A673 (cell line): ENCODE data around the gene ODC1. TPM values are rescaled to one million over a fixed set of nuclear protein-coding genes. Genes with fewer than 3 reads are reported as not detected.

Experiments used
- BruUV-seq: library from RNA; stranded (reverse); fragments of 400-500 nt; replicated peaks from 2 replicates; lab custom pipeline; 2021; lab: Mats Ljungman, UMichigan
- CTCF ChIA-PET: fragments of 300-600 bp; sonication (Branson Sonifier 250); formaldehyde crosslinking; loops from one replicate; lab custom pipeline; 2022; ENCODE audit warnings: antibody characterized with exemption; lab: Charles Lee
- POLR2A ChIA-PET: fragments of 300-600 bp; sonication (Branson Sonifier 250); formaldehyde crosslinking; loops from one replicate; lab custom pipeline; 2022; ENCODE audit warnings: antibody characterized with exemption; ENCODE audit not compliant: low non-redundant PET; lab: Charles Lee
- DNase-seq: peaks from one replicate; pipeline ENCODE4 v3.0.0-alpha.2; 2015; ENCODE audit warnings: low spot score
- H3K27ac ChIP-seq: fragments of 200-600 bp; sonication (generic); 2 replicates; pipeline ENCODE4 v1.5.1; 2016; ENCODE audit warnings: mixed run types, low read depth, mild to moderate bottlenecking, mixed read lengths, antibody characterized with exemption, low read length; ENCODE audit not compliant: poor library complexity, severe bottlenecking
- H3K27me3 ChIP-seq: fragments of 200-600 bp; sonication (generic); replicated peaks from 2 replicates; pipeline ENCODE4 v1.6.1; 2017; ENCODE audit warnings: mixed run types, low read depth, mild to moderate bottlenecking, mixed read lengths, antibody characterized with exemption, low read length; ENCODE audit not compliant: insufficient read depth, poor library complexity
- H3K36me3 ChIP-seq: fragments of 200-600 bp; sonication (generic); 2 replicates; pipeline ENCODE4 v1.6.1; 2016; ENCODE audit warnings: mixed run types, mild to moderate bottlenecking, mixed read lengths, antibody characterized with exemption, low read length; ENCODE audit not compliant: insufficient read depth, poor library complexity, severe bottlenecking
- H3K4me1 ChIP-seq: fragments of 200-600 bp; sonication (generic); 2 replicates; pipeline ENCODE4 v1.6.1; 2017; ENCODE audit warnings: mixed run types, mild to moderate bottlenecking, mixed read lengths, antibody characterized with exemption, low read length; ENCODE audit not compliant: insufficient read depth, poor library complexity, severe bottlenecking
- H3K4me3 ChIP-seq: fragments of 200-600 bp; sonication (generic); 2 replicates; pipeline ENCODE4 v1.5.1; 2016; ENCODE audit warnings: low read depth, mixed run types, mild to moderate bottlenecking, mixed read lengths, low read length; ENCODE audit not compliant: poor library complexity, severe bottlenecking
- H3K9me3 ChIP-seq: fragments of 200-600 bp; sonication (generic); 2 replicates; pipeline ENCODE4 v1.6.1; 2016; ENCODE audit warnings: mixed run types, low read depth, mild to moderate bottlenecking, mixed read lengths, antibody characterized with exemption, low read length; ENCODE audit not compliant: poor library complexity, severe bottlenecking
- CTCF ChIP-seq: fragments of 300-800, 200-600 bp; sonication (generic); conservative IDR thresholded peaks from 2 replicates; pipeline ENCODE4 v1.5.1; 2017; ENCODE audit warnings: low read depth, mild to moderate bottlenecking, antibody characterized with exemption, low read length, moderate library complexity, mixed read lengths
- EZH2 ChIP-seq: fragments of 200-600 bp; sonication (generic); IDR thresholded peaks from 2 replicates; pipeline ENCODE4 v1.6.1; 2017; ENCODE audit warnings: borderline replicate concordance, low read depth, mild to moderate bottlenecking, mixed read lengths, antibody characterized with exemption, low read length; ENCODE audit not compliant: poor library complexity, severe bottlenecking
- intact Hi-C: fragments of 100-400 bp; cut with micrococcal nuclease; formaldehyde crosslinking; loops from one replicate; pipeline ENCODE4 v1.10.0; 2022; ENCODE audit not compliant: unreplicated experiment
- total RNA-seq: library from RNA; stranded (reverse); gene quantifications from 2 replicates; pipeline ENCODE4 v1.2.3, GENCODE V29; 2021

Gene ODC1
- total RNA-seq, 1 experiment from 2014 or later: 269 TPM

GRCh38 chr2:10423400-10423774 lies 24.7 kb downstream of the ODC1 start:
- ChIA-PET CTCF (interaction anchor here (1.2 to 1.6 kb wide), 2 partner anchors 11 to 14 kb away, joined by 6 to 11 read pairs; no protein-coding TSS in a partner anchor), POLR2A (no interaction called here)
- Histone ChIP-seq H3K9me3 (no peaks in the 10 kb centered on the region), H3K27ac (no peak overlapping the region), H3K36me3 (no peaks in the 10 kb centered on the region), H3K27me3 (no peaks in the 10 kb centered on the region), H3K4me3 (no peak overlapping the region), H3K4me1 (peaks cover 5% of the 10 kb centered on the region)
- intact Hi-C loops: no loop called here
- BruUV-seq: no TSS peak
- TF ChIP-seq EZH2 (no peak), CTCF (no peak)
- no peak for DNase-seq

- no peak for DNase-seq
- ChIA-PET POLR2A (no interaction called here), CTCF (no interaction called here)
- H3K4me1 ChIP-seq: peaks cover 5% of the 10 kb centered on the region
- H3K27me3 ChIP-seq: no peaks in the 10 kb centered on the region
- no peak overlapping the region for H3K4me3 ChIP-seq
- intact Hi-C loops: no loop called here
- no peaks in the 10 kb centered on the region for H3K9me3 ChIP-seq
- H3K36me3 ChIP-seq: no peaks in the 10 kb centered on the region
- BruUV-seq: no TSS peak
- H3K27ac ChIP-seq: no peak overlapping the region
- TF ChIP-seq EZH2: no peak
- no peak for TF ChIP-seq CTCF
Measured at GRCh38 chr2:10422732-10423399, 25.3 kb downstream of the ODC1 start.

GRCh38 chr2:10422251-10422650 lies 25.9 kb downstream of the ODC1 start:
- DNase-seq: no peak
- TF ChIP-seq CTCF: no peak
- TF ChIP-seq EZH2: no peak
- Histone ChIP-seq H3K27me3 (no peaks in the 10 kb centered on the region), H3K27ac (no peak overlapping the region), H3K9me3 (no peaks in the 10 kb centered on the region), H3K4me3 (no peak overlapping the region), H3K4me1 (peaks cover 5% of the 10 kb centered on the region), H3K36me3 (no peaks in the 10 kb centered on the region)
- POLR2A ChIA-PET: no interaction called here
- no TSS peak for BruUV-seq
- intact Hi-C loops: no loop called here
- CTCF ChIA-PET: no interaction called here
